Transverse colon (tissue), 4 donors: Measurements from ENCODE around the gene HMMR. TPM values are rescaled to one million over a fixed set of nuclear protein-coding genes. Genes with fewer than 3 reads are reported as not detected.
"Not testable (repeated sequence)": the region's sequence is repeated elsewhere in the genome, so short reads cannot be mapped to it uniquely, and the experiment has no call there.

Experiments used
- DNase-seq: peaks from one replicate; pipeline ENCODE4 v3.0.0-alpha.2; 2019
- H3K27ac ChIP-seq, 4 donors: fragments of 200-600 bp; sonication (generic); 2 replicates each; pipeline ENCODE4 v1.5.1; 2016 to 2018; ENCODE audit warnings: inconsistent platforms in 4 of 4
- H3K27me3 ChIP-seq: fragments of 200-600 bp; sonication (generic); 2 replicates; pipeline ENCODE4 v1.5.1; 2017; ENCODE audit warnings: inconsistent platforms
- H3K36me3 ChIP-seq, 4 donors: fragments of 200-600 bp; sonication (generic); 2 replicates each; pipeline ENCODE4 v1.5.1; 2017 to 2019; ENCODE audit warnings: inconsistent platforms in 4 of 4
- H3K4me1 ChIP-seq, 4 donors: fragments of 200-600 bp; sonication (generic); 2 replicates each; pipeline ENCODE4 v1.5.1; 2017 to 2020; ENCODE audit warnings: inconsistent platforms in 4 of 4
- H3K4me3 ChIP-seq, 4 donors: fragments of 200-600 bp; sonication (generic); 1 replicate in 1 of 4; 2 replicates in 3 of 4; pipeline versions ENCODE4 v1.5.1 to v1.6.1; 2017 to 2019; ENCODE audit warnings: inconsistent platforms in 4 of 4
- H3K9me3 ChIP-seq, 2 donors: fragments of 200-600 bp; sonication (generic); 2 replicates each; pipeline ENCODE4 v1.5.1; 2017 to 2019; ENCODE audit warnings: inconsistent platforms in 2 of 2
- CTCF ChIP-seq, 5 experiments: fragments of 200-600 bp in 3 of 5; fragments of 450-650 bp in 2 of 5; sonication (generic) in 3 of 5; IDR thresholded peaks; 1 replicate in 2 of 5; 2 replicates in 3 of 5; pipeline ENCODE4 v1.5.1; 2016 to 2017; ENCODE audit warnings: antibody characterized with exemption in 5 of 5, inconsistent platforms in 3 of 5, mild to moderate bottlenecking in 2 of 5, moderate library complexity in 1 of 5
- EP300 ChIP-seq: sonication (generic); formaldehyde crosslinking; IDR thresholded peaks from one replicate; pipeline ENCODE4 v1.6.1; 2017; ENCODE audit warnings: antibody characterized with exemption, low read depth
- POLR2A ChIP-seq: fragments of 450-650 bp; IDR thresholded peaks from one replicate; pipeline ENCODE4 v1.6.1; 2016; ENCODE audit warnings: antibody characterized with exemption, mild to moderate bottlenecking, moderate library complexity
- POLR2AphosphoS5 ChIP-seq, 3 donors: sonication (generic); formaldehyde crosslinking; IDR thresholded peaks; one replicate each; pipeline ENCODE4 v1.6.1; 2016; ENCODE audit warnings: antibody characterized with exemption in 3 of 3
- WGBS, 2 donors: methylation state at CpG; one replicate each; pipeline ENCODE4 v1.1.5; 2018; ENCODE audit warnings: low coverage in 1 of 2; 5-methylcytosine and 5-hydroxymethylcytosine counted together
- in situ Hi-C, 4 donors: fragments of 200-750 bp; cut with MboI; loops; one replicate each; pipeline versions ENCODE4 v1.15.0 to v1.15.1; 2017; ENCODE audit warnings: low sequenced_read_pairs in 3 of 4, low pct_ligation_motif_present in 1 of 4, low pct_unique_long_range_greater_than_20kb in 1 of 4
- intact Hi-C: fragments of 100-400 bp; cut with DNase I; formaldehyde crosslinking; loops from one replicate; pipeline ENCODE4 v1.15.1; 2023; ENCODE audit warnings: low total_unique reads
- total RNA-seq, 4 donors: library from RNA; depleted of rRNA; stranded (reverse); fragments of >200 nt; gene quantifications; one replicate each; pipeline ENCODE4 v1.1.0, GENCODE V29; 2016

HMMR gene
- total RNA-seq, 4 donors from 2014 or later = 1.6 to 5.7 (median 1.9) TPM; not detected in 1

GRCh38 chr5:163448491-163448890, 11.9 kb upstream of the HMMR start:
- in situ Hi-C loops = no loop called here
- intact Hi-C loops = no loop called here
- TF ChIP-seq CTCF (IDR thresholded peaks at IDR 0.05) (no peak), POLR2A (no peak), POLR2AphosphoS5 (IDR thresholded peaks at IDR 0.05) (no peak), EP300 (no peak)
- peaks cover 0 to 71% (median 20%) of the 10 kb centered on the region in 4 donors for H3K36me3 ChIP-seq
- H3K9me3 ChIP-seq = no peaks in the 10 kb centered on the region
- H3K27me3 ChIP-seq = no peaks in the 10 kb centered on the region
- H3K4me1 ChIP-seq = peaks cover 0 to 4% (median 0%) of the 10 kb centered on the region in 4 donors
- DNase-seq = no peak
- H3K4me3 ChIP-seq = no peak overlapping the region
- H3K27ac ChIP-seq = no peak overlapping the region

GRCh38 chr5:163451489-163451888, 8.9 kb upstream of the HMMR start:
- no peaks in the 10 kb centered on the region for H3K9me3 ChIP-seq
- in situ Hi-C loops = loop anchor here in 1 of 4 donors (10.0 kb wide), 1 partner anchor 53 kb away; the partner anchor contains the start of gene MAT2B
- no peak for TF ChIP-seq POLR2A
- no peak for TF ChIP-seq POLR2AphosphoS5 (IDR thresholded peaks at IDR 0.05)
- no peak for TF ChIP-seq EP300
- no peak for TF ChIP-seq CTCF (IDR thresholded peaks at IDR 0.05)
- H3K27me3 ChIP-seq = no peaks in the 10 kb centered on the region
- H3K4me3 ChIP-seq = no peak overlapping the region
- no peak overlapping the region for H3K27ac ChIP-seq
- WGBS, 2 donors = 97 to 100% methylated on average over 1 to 8 of the region's 8 CpGs
- H3K4me1 ChIP-seq = no peaks in the 10 kb centered on the region
- intact Hi-C loops = no loop called here
- DNase-seq = no peak
- peaks cover 0 to 58% (median 17%) of the 10 kb centered on the region in 4 donors for H3K36me3 ChIP-seq

- no peak for DNase-seq
- in situ Hi-C loops (loop anchor here in 1 of 4 donors (10.0 kb wide), 1 partner anchor 51 kb away; the partner anchor contains the start of gene MAT2B), intact Hi-C loops (no loop called here)
- Histone ChIP-seq H3K4me3 (no peak overlapping the region), H3K27ac (no peak overlapping the region), H3K4me1 (peaks cover 8 to 13% (median 11%) of the 10 kb centered on the region in 4 donors), H3K36me3 (peaks cover 0 to 38% (median 7%) of the 10 kb centered on the region in 4 donors), H3K9me3 (no peaks in the 10 kb centered on the region), H3K27me3 (no peaks in the 10 kb centered on the region)
- WGBS, 2 donors = 63 to 81% methylated on average over 1 of the region's 1 CpG
- no peak for TF ChIP-seq POLR2AphosphoS5 (IDR thresholded peaks at IDR 0.05)
Observed at GRCh38 chr5:163453705-163454104, 6.7 kb upstream of the HMMR start.

- DNase-seq, H3K27me3 ChIP-seq, H3K4me3 ChIP-seq, H3K27ac ChIP-seq, H3K9me3 ChIP-seq, intact Hi-C loops: not testable (repeated sequence)
- Histone ChIP-seq H3K36me3 (peaks cover 0 to 33% (median 7%) of the 10 kb centered on the region in 4 donors), H3K4me1 (peaks cover 11 to 18% (median 16%) of the 10 kb centered on the region in 4 donors)
- in situ Hi-C loops = loop anchor here in 1 of 4 donors (10.0 kb wide), 1 partner anchor 49 kb away; the partner anchor contains the start of gene MAT2B
- 97 to 98% methylated on average over 15 to 17 of the region's 17 CpGs for WGBS, 2 donors
Observed at GRCh38 chr5:163455406-163455805, 5.0 kb upstream of the HMMR start.

GRCh38 chr5:163456029-163456589, 4.3 kb upstream of the HMMR start:
- DNase-seq = no peak
- TF ChIP-seq POLR2AphosphoS5 (IDR thresholded peaks at IDR 0.05) = no peak
- TF ChIP-seq POLR2A = no peak
- no peak for TF ChIP-seq EP300
- TF ChIP-seq CTCF (IDR thresholded peaks at IDR 0.05) = no peak
- in situ Hi-C loops = loop anchor here in 1 of 4 donors (10.0 kb wide), 1 partner anchor 49 kb away; the partner anchor contains the start of gene MAT2B
- no peak overlapping the region for H3K27ac ChIP-seq
- peaks cover 0 to 27% (median 7%) of the 10 kb centered on the region in 4 donors for H3K36me3 ChIP-seq
- intact Hi-C loops = loop anchor here (2.0 kb wide), 1 partner anchor 49 kb away; the partner anchor contains the start of gene MAT2B
- peaks cover 14 to 24% (median 19%) of the 10 kb centered on the region in 4 donors for H3K4me1 ChIP-seq
- 87 to 89% methylated on average over 2 of the region's 2 CpGs for WGBS, 2 donors
- no peak overlapping the region for H3K4me3 ChIP-seq
- no peaks in the 10 kb centered on the region for H3K27me3 ChIP-seq
- H3K9me3 ChIP-seq = no peaks in the 10 kb centered on the region
